WERI-Rb-1 (cell line): ENCODE data around the gene MXD4.

Experiments used
- DNase-seq: peaks from one replicate; pipeline ENCODE4 v3.0.0-alpha.2; 2020
- H3K27ac ChIP-seq: fragments of 250-450 bp; sonication (Bioruptor Pico); 2 replicates; pipeline ENCODE4 v1.5.1; 2020; ENCODE audit warnings: mild to moderate bottlenecking, moderate library complexity
- H3K27me3 ChIP-seq: fragments of 250-450 bp; sonication (Bioruptor Pico); 2 replicates; pipeline ENCODE4 v1.5.1; 2021; ENCODE audit warnings: mild to moderate bottlenecking, low read depth, moderate library complexity; ENCODE audit not compliant: insufficient read depth, severe bottlenecking
- H3K36me3 ChIP-seq: fragments of 250-450 bp; sonication (Bioruptor Pico); 2 replicates; pipeline ENCODE4 v1.5.1; 2020; ENCODE audit warnings: mild to moderate bottlenecking, moderate library complexity
- H3K4me3 ChIP-seq: 2 replicates; pipeline ENCODE4 v1.5.1; 2011; ENCODE audit warnings: low read depth, mild to moderate bottlenecking, control low read depth, low read length
- H3K9me3 ChIP-seq: fragments of 250-450 bp; sonication (Bioruptor Pico); 2 replicates; pipeline ENCODE4 v1.5.1; 2021; ENCODE audit warnings: mild to moderate bottlenecking, moderate library complexity; ENCODE audit not compliant: severe bottlenecking
- TF ChIP-seq, protein P1 (sequence below): IDR thresholded peaks from 2 replicates; pipeline ENCODE4 v1.5.1; 2011; ENCODE audit warnings: low read depth, mild to moderate bottlenecking, control low read depth, inconsistent platforms, low read length

The MXD4 gene

GRCh38 chr4:2245057-2245786, 16.7 kb downstream of the MXD4 start:
- peaks cover 17% of the 10 kb centered on the region for H3K36me3 ChIP-seq
- H3K27ac ChIP-seq = no peak overlapping the region; the same call in 1 of the 2 replicates
- H3K4me3 ChIP-seq = no peak overlapping the region
- H3K27me3 ChIP-seq = no peaks in the 10 kb centered on the region
- no peaks in the 10 kb centered on the region for H3K9me3 ChIP-seq
- no peak for DNase-seq
- TF ChIP-seq, protein P1, sequence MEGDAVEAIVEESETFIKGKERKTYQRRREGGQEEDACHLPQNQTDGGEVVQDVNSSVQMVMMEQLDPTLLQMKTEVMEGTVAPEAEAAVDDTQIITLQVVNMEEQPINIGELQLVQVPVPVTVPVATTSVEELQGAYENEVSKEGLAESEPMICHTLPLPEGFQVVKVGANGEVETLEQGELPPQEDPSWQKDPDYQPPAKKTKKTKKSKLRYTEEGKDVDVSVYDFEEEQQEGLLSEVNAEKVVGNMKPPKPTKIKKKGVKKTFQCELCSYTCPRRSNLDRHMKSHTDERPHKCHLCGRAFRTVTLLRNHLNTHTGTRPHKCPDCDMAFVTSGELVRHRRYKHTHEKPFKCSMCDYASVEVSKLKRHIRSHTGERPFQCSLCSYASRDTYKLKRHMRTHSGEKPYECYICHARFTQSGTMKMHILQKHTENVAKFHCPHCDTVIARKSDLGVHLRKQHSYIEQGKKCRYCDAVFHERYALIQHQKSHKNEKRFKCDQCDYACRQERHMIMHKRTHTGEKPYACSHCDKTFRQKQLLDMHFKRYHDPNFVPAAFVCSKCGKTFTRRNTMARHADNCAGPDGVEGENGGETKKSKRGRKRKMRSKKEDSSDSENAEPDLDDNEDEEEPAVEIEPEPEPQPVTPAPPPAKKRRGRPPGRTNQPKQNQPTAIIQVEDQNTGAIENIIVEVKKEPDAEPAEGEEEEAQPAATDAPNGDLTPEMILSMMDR = no peak

GRCh38 chr4:2243681-2244380, 18.1 kb downstream of the MXD4 start:
- Histone ChIP-seq H3K27ac (no peak overlapping the region), H3K9me3 (no peaks in the 10 kb centered on the region), H3K36me3 (peaks cover 22% of the 10 kb centered on the region), H3K4me3 (no peak overlapping the region), H3K27me3 (no peaks in the 10 kb centered on the region)
- peak; percentile 63 for DNase-seq
- TF ChIP-seq, protein P1 = peak; percentile 64

GRCh38 chr4:2241410-2242353, 20.2 kb downstream of the MXD4 start, which contains the start of the genes HAUS3 and POLN:
TSS of gene HAUS3 (minus strand) at chr4:2242121. CDS start at chr4:2240946, 1,175 bp downstream.
TSS of gene POLN (minus strand) at chr4:2242121. CDS start at chr4:2229231, 12,890 bp downstream.
- peak within 1 kb of the TSS; percentile 75 for H3K27ac ChIP-seq
- TF ChIP-seq, protein P1 = no peak
- peak within 1 kb of the TSS; percentile 62 for H3K4me3 ChIP-seq
- H3K9me3 ChIP-seq = no peaks in the 10 kb centered on the region
- H3K36me3 ChIP-seq = peaks cover 35% of the 10 kb centered on the region
- H3K27me3 ChIP-seq = no peaks in the 10 kb centered on the region
- peak; percentile 99 for DNase-seq

GRCh38 chr4:2241003-2241402, 20.9 kb downstream of the MXD4 start:
- no peaks in the 10 kb centered on the region for H3K27me3 ChIP-seq
- no peaks in the 10 kb centered on the region for H3K9me3 ChIP-seq
- H3K4me3 ChIP-seq = peak overlapping the region; percentile 62
- H3K36me3 ChIP-seq = peaks cover 41% of the 10 kb centered on the region
- TF ChIP-seq, protein P1 = no peak
- no peak for DNase-seq
- H3K27ac ChIP-seq = peak overlapping the region; percentile 75

DNA sequence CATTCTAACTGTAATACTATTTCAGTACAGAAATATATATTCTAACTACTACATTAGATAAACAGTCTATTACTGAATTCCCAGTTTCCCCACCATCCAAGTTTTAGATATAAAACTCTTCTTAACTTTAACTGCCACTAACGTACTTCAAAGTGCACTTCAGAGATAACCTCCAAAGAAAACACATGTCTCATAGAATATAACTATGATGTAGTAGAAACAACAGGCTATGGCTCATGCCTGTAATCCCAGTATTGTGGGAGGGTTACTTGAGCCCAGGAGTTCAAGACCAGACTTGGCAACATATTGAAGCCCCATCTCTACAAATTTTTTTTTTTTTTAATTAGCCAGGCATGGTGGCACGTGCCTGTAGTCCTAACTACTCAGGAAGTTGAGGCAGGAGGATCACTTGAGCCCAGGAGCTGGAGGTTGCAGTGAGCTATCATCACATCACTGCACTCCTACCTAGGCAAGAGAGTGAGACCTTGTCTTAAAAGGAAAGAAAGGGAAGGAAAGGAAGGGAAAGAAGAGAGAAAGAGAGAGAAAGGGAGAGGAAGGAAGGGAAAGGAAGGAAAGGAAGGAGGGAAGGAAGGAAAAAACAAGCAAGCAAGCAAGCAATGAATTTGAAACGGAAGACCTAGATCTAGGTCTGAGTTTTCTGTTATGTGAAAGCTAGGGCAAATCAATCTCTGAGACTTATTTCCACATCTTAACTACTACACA, 24.8 kb downstream of the MXD4 start:
- Histone ChIP-seq H3K27ac (no peak overlapping the region), H3K9me3 (no peaks in the 10 kb centered on the region), H3K36me3 (peaks cover 69% of the 10 kb centered on the region), H3K27me3 (no peaks in the 10 kb centered on the region), H3K4me3 (no peak overlapping the region)
- TF ChIP-seq, protein P1 = no peak
- DNase-seq = no peak
